SK-N-MC (cell line): ENCODE measurements around the gene JADE3.

ENCODE experiments used
- EZH2 ChIP-seq: fragments of 200-600 bp; sonication (generic); IDR thresholded peaks from one replicate; pipeline ENCODE4 v1.6.1; 2017; ENCODE audit warnings: antibody characterized with exemption
- FOXP2 ChIP-seq: optimal IDR thresholded peaks from 2 replicates; pipeline ENCODE3; 2011; ENCODE audit warnings: mild to moderate bottlenecking, moderate library complexity; ENCODE audit not compliant: insufficient read depth; ENCODE audit errors: extremely low read length, control extremely low read depth
- POLR2AphosphoS5 ChIP-seq: IDR thresholded peaks from 2 replicates; pipeline ENCODE4 v1.6.1; 2012; ENCODE audit warnings: mild to moderate bottlenecking, low read depth, low read length, borderline replicate concordance

GRCh38 chrX:46920235-46920634 lies 8.0 kb downstream of the JADE3 start:
- TF ChIP-seq POLR2AphosphoS5 (no peak), EZH2 (no peak), FOXP2 (no peak)
